ENCODE results near the gene CHN1.

DNA sequence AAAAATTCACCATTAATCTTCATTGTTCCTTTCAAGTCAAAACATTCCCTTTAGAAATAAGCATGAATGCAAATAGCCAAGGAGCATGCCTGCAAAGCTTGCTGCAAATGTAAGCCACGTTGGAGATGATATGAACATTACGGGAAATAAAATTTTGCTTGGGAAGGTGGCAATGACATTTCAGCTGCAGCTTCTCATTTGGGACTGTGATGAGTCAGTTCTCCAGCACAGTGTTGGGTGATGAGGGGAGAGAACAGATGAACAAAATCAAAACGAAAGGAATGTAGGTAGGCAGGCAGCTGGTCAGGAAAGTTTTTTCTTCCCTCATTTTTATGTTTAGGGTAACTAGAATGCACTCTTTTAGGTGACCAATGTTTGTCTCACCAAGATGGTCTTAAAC lies 175.6 kb downstream of the CHN1 start:
- no peak for TF ChIP-seq TAF1 (IDR thresholded peaks at IDR 0.05; ENCODE audit: borderline replicate concordance, low read depth, low read length)
- no peak for TF ChIP-seq POLR2A (IDR thresholded peaks at IDR 0.05; ENCODE audit: low read depth, low read length)
- no peak for TF ChIP-seq POLR2AphosphoS5 (IDR thresholded peaks at IDR 0.05; ENCODE audit: low read depth, low read length)
